Tibial artery (tissue), 4 donors: ENCODE measurements around the gene FRMD4A.

ENCODE experiments used
- DNase-seq, 2 donors: peaks; one replicate each; pipeline ENCODE4 v3.0.0-alpha.2; 2019
- H3K27ac ChIP-seq, 2 donors: fragments of 200-600 bp; sonication (generic) in 1 of 2; 1 replicate in 1 of 2; 2 replicates in 1 of 2; pipeline ENCODE4 v1.5.1; 2018 to 2019; ENCODE audit warnings: mild to moderate bottlenecking in 1 of 2
- H3K27me3 ChIP-seq, 2 donors: fragments of 200-600 bp; sonication (generic) in 1 of 2; one replicate each; pipeline versions ENCODE4 v1.5.1 to v1.6.0; 2016 to 2019
- H3K36me3 ChIP-seq, 3 donors: fragments of 200-600 bp; sonication (generic) in 2 of 3; one replicate each; pipeline ENCODE4 v1.5.1; 2016 to 2019; ENCODE audit warnings: mild to moderate bottlenecking in 2 of 3
- H3K4me1 ChIP-seq, 4 donors: fragments of 200-600 bp; sonication (generic) in 2 of 4; 1 replicate in 3 of 4; 2 replicates in 1 of 4; pipeline ENCODE4 v1.5.1; 2016 to 2019
- H3K4me3 ChIP-seq, 2 donors: fragments of 200-600 bp; sonication (generic) in 1 of 2; 1 replicate in 1 of 2; 2 replicates in 1 of 2; pipeline ENCODE4 v1.5.1; 2018 to 2019; ENCODE audit warnings: mild to moderate bottlenecking in 2 of 2
- H3K9me3 ChIP-seq, 3 donors: fragments of 200-600 bp; sonication (generic) in 1 of 3; one replicate each; pipeline ENCODE4 v1.5.1; 2016 to 2019
- CTCF ChIP-seq, 2 experiments: fragments of 200-600 bp in 1 of 2; fragments of 450-650 bp in 1 of 2; IDR thresholded peaks; one replicate each; pipeline ENCODE4 v1.5.1; 2017 to 2019; ENCODE audit warnings: antibody characterized with exemption in 2 of 2, mild to moderate bottlenecking in 1 of 2, moderate library complexity in 1 of 2
- intact Hi-C: fragments of 100-400 bp; cut with DNase I; formaldehyde crosslinking; loops from one replicate; pipeline ENCODE4 v1.15.0; 2023; ENCODE audit warnings: low total_unique reads

FRMD4A gene

GRCh38 chr10:13650961-13651360, 679.8 kb downstream of the FRMD4A start:
- Histone ChIP-seq H3K4me1 (no peaks in the 10 kb centered on the region), H3K36me3 (peaks cover 51 to 99% (median 82%) of the 10 kb centered on the region in 3 donors), H3K27ac (no peak overlapping the region), H3K4me3 (no peak overlapping the region), H3K9me3 (no peaks in the 10 kb centered on the region), H3K27me3 (no peaks in the 10 kb centered on the region)
- intact Hi-C loops = no loop called here
- TF ChIP-seq CTCF (IDR thresholded peaks at IDR 0.05) = no peak
- DNase-seq = no peak

- no peak for DNase-seq
- no peak for TF ChIP-seq CTCF (IDR thresholded peaks at IDR 0.05)
- intact Hi-C loops = no loop called here
- Histone ChIP-seq H3K27ac (no peak overlapping the region), H3K27me3 (no peaks in the 10 kb centered on the region), H3K9me3 (no peaks in the 10 kb centered on the region), H3K4me3 (no peak overlapping the region), H3K4me1 (no peaks in the 10 kb centered on the region), H3K36me3 (peaks cover 59 to 100% (median 84%) of the 10 kb centered on the region in 3 donors)
These were observed 680.7 kb downstream of the FRMD4A start for GRCh38 chr10:13649844-13650520.

- no peaks in the 10 kb centered on the region for H3K9me3 ChIP-seq
- peaks cover 56 to 91% (median 77%) of the 10 kb centered on the region in 3 donors for H3K36me3 ChIP-seq
- TF ChIP-seq CTCF (IDR thresholded peaks at IDR 0.05) = no peak
- no peak overlapping the region for H3K4me3 ChIP-seq
- DNase-seq = no peak
- no peaks in the 10 kb centered on the region for H3K4me1 ChIP-seq
- no peak overlapping the region for H3K27ac ChIP-seq
- H3K27me3 ChIP-seq = no peaks in the 10 kb centered on the region
- intact Hi-C loops = no loop called here
These were observed 682.3 kb downstream of the FRMD4A start for GRCh38 chr10:13648425-13648824.

- no peak for TF ChIP-seq CTCF (IDR thresholded peaks at IDR 0.05)
- peaks cover 53 to 83% (median 72%) of the 10 kb centered on the region in 3 donors for H3K36me3 ChIP-seq
- H3K4me3 ChIP-seq = no peak overlapping the region
- no peaks in the 10 kb centered on the region for H3K4me1 ChIP-seq
- H3K9me3 ChIP-seq = peaks cover 0 to 13% (median 3%) of the 10 kb centered on the region in 3 donors
- intact Hi-C loops = no loop called here
- no peaks in the 10 kb centered on the region for H3K27me3 ChIP-seq
- no peak overlapping the region for H3K27ac ChIP-seq
- no peak for DNase-seq
These were observed 685.9 kb downstream of the FRMD4A start for GRCh38 chr10:13644866-13645265.

- Histone ChIP-seq H3K9me3 (peaks cover 0 to 13% (median 3%) of the 10 kb centered on the region in 3 donors), H3K4me1 (no peaks in the 10 kb centered on the region), H3K27ac (no peak overlapping the region), H3K4me3 (no peak overlapping the region), H3K36me3 (peaks cover 57 to 77% (median 66%) of the 10 kb centered on the region in 3 donors), H3K27me3 (no peaks in the 10 kb centered on the region)
- no peak for TF ChIP-seq CTCF (IDR thresholded peaks at IDR 0.05)
- intact Hi-C loops = no loop called here
- no peak for DNase-seq
These were observed 687.7 kb downstream of the FRMD4A start for GRCh38 chr10:13643016-13643415.
